ENCODE measurements around the gene LCE7A.

DNA sequence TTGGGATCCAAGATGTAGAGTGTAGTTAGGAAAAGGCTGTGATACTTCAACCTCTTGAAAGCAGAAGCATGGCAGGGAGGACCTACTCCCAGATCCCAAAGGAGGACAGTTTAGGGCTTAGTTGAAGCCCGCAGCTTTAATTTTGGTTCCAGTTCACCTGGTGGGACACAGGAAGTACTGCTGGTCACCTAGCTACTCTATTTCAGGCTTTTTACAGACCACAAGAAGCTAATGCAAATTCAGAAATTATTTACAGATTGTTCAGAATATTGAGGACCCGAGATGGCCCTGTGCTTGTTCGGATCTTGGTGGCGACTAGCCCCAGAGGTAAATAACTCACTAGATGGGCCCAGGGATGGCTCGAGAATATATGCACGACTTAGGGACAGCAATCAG is 11.9 kb downstream of the LCE7A start:
- TF ChIP-seq, protein P1, sequence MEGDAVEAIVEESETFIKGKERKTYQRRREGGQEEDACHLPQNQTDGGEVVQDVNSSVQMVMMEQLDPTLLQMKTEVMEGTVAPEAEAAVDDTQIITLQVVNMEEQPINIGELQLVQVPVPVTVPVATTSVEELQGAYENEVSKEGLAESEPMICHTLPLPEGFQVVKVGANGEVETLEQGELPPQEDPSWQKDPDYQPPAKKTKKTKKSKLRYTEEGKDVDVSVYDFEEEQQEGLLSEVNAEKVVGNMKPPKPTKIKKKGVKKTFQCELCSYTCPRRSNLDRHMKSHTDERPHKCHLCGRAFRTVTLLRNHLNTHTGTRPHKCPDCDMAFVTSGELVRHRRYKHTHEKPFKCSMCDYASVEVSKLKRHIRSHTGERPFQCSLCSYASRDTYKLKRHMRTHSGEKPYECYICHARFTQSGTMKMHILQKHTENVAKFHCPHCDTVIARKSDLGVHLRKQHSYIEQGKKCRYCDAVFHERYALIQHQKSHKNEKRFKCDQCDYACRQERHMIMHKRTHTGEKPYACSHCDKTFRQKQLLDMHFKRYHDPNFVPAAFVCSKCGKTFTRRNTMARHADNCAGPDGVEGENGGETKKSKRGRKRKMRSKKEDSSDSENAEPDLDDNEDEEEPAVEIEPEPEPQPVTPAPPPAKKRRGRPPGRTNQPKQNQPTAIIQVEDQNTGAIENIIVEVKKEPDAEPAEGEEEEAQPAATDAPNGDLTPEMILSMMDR (IDR thresholded peaks at IDR 0.05), result no peak
- no peak for TF ChIP-seq EZH2 (IDR thresholded peaks at IDR 0.05)

All from neural progenitor cell (in vitro differentiated cells).